HCT116 (cell line): Measurements from ENCODE around the gene EXD3. TPM values are rescaled to one million over a fixed set of nuclear protein-coding genes. Genes with fewer than 3 reads are reported as not detected.

Experiments
- ATAC-seq: fragments of 200-7000 bp; cut with Tn5 transposase; 2 replicates; pipeline ENCODE4 v1.9.1; 2020; ENCODE audit warnings: mild to moderate bottlenecking, moderate library complexity
- BruUV-seq: library from RNA; stranded (reverse); fragments of 400-500 nt; replicated peaks from 2 replicates; lab custom pipeline; 2021; lab: Mats Ljungman, UMichigan
- CTCF ChIA-PET: fragments of 300-600 bp; sonication (Branson Sonifier 250); formaldehyde crosslinking; loops from one replicate; lab custom pipeline; 2021; ENCODE audit warnings: antibody characterized with exemption; lab: Charles Lee
- POLR2A ChIA-PET: fragments of 300-600, 350-600 bp; sonication (Branson Sonifier 250); formaldehyde crosslinking; loops from one replicate; lab custom pipeline; 2021; ENCODE audit warnings: antibody characterized with exemption; lab: Charles Lee
- RAD21 ChIA-PET, 2 experiments: fragments of 300-600 bp; sonication (Branson Sonifier 250); formaldehyde crosslinking; loops; one replicate each; lab custom pipeline; 2023; ENCODE audit warnings: low total read pairs in 2 of 2; ENCODE audit not compliant: uncharacterized antibody in 2 of 2, unreplicated experiment in 2 of 2, low non-redundant PET in 1 of 2; lab: Charles Lee
- DNase-seq: peaks from one replicate; pipeline ENCODE4 v3.0.0-alpha.2; 2010; ENCODE audit warnings: low read depth, low spot score
- H2AFZ ChIP-seq: fragments of 200-600 bp; shearing (Covaris generic), sonication (generic); 2 replicates; pipeline ENCODE4 v1.6.1; 2017; ENCODE audit warnings: low read depth, mixed run types, mixed read lengths, antibody characterized with exemption, low read length; ENCODE audit not compliant: poor library complexity, severe bottlenecking
- H3K27ac ChIP-seq: 2 replicates; pipeline ENCODE4 v1.5.1; 2012; ENCODE audit warnings: low read depth, low read length
- H3K27me3 ChIP-seq: fragments of 200-600 bp; sonication (generic); 2 replicates; pipeline ENCODE4 v1.6.1; 2016; ENCODE audit warnings: mixed run types, low read length, mixed read lengths; ENCODE audit not compliant: insufficient read depth
- H3K36me3 ChIP-seq, 2 experiments: fragments of 200-500 bp in 1 of 2; fragments of 200-600 bp in 1 of 2; sonication (Bioruptor generic) in 1 of 2; sonication (generic) in 1 of 2; 2 replicates each; pipeline versions ENCODE4 v1.5.1 to v1.6.1; 2014 to 2016; ENCODE audit warnings: low read length in 2 of 2, inconsistent platforms in 1 of 2, mixed read lengths in 1 of 2, mixed run types in 1 of 2; ENCODE audit not compliant: insufficient read depth in 2 of 2, control insufficient read depth in 1 of 2
- H3K4me1 ChIP-seq, 2 experiments: fragments of 200-600 bp in 1 of 2; sonication (generic) in 1 of 2; 2 replicates each; pipeline versions ENCODE4 v1.5.1 to v1.6.1; 2012 to 2017; ENCODE audit warnings: low read length in 2 of 2, inconsistent platforms in 1 of 2, mild to moderate bottlenecking in 1 of 2, mixed read lengths in 1 of 2, mixed run types in 1 of 2, moderate library complexity in 1 of 2; ENCODE audit not compliant: insufficient read depth in 2 of 2, control insufficient read depth in 1 of 2
- H3K4me2 ChIP-seq: fragments of 200-600 bp; sonication (generic); 2 replicates; pipeline ENCODE4 v1.6.1; 2017; ENCODE audit warnings: mixed run types, low read length, mixed read lengths
- H3K4me3 ChIP-seq, 2 experiments: fragments of 200-600 bp in 1 of 2; sonication (generic) in 1 of 2; replicated peaks in 1 of 2; 2 replicates each; pipeline ENCODE4 v1.5.1; 2011 to 2016; ENCODE audit warnings: low read length in 2 of 2, control low read depth in 1 of 2, low read depth in 1 of 2, mild to moderate bottlenecking in 1 of 2, mixed read lengths in 1 of 2, mixed run types in 1 of 2
- H3K79me2 ChIP-seq: fragments of 200-600 bp; sonication (generic); 2 replicates; pipeline ENCODE4 v1.6.1; 2017; ENCODE audit warnings: mild to moderate bottlenecking, mixed run types, low read length, moderate library complexity, mixed read lengths; ENCODE audit not compliant: insufficient read depth
- H3K9ac ChIP-seq: fragments of 200-600 bp; sonication (generic); 2 replicates; pipeline ENCODE4 v1.6.1; 2016; ENCODE audit warnings: low read length, mixed read lengths
- H3K9me2 ChIP-seq: fragments of 200-600 bp; sonication (generic), shearing (Covaris generic); 2 replicates; pipeline ENCODE4 v1.6.1; 2017; ENCODE audit warnings: mixed run types, mild to moderate bottlenecking, moderate library complexity; ENCODE audit not compliant: insufficient read depth
- H3K9me3 ChIP-seq, 2 experiments: fragments of 200-500 bp in 1 of 2; fragments of 200-600 bp in 1 of 2; sonication (Bioruptor generic) in 1 of 2; sonication (generic) in 1 of 2; 2 replicates each; pipeline ENCODE4 v1.6.1; 2014 to 2017; ENCODE audit warnings: low read length in 2 of 2, mixed read lengths in 2 of 2, inconsistent platforms in 1 of 2, low read depth in 1 of 2, mild to moderate bottlenecking in 1 of 2, mixed run types in 1 of 2, moderate library complexity in 1 of 2; ENCODE audit not compliant: control insufficient read depth in 1 of 2, insufficient read depth in 1 of 2
- H4K20me1 ChIP-seq: fragments of 200-600 bp; sonication (generic), shearing (Covaris generic); 2 replicates; pipeline ENCODE4 v1.6.1; 2017; ENCODE audit warnings: mixed run types, mild to moderate bottlenecking, moderate library complexity; ENCODE audit not compliant: insufficient read depth
- CEBPB ChIP-seq: IDR thresholded peaks from 2 replicates; pipeline ENCODE4 v1.6.1; 2012; ENCODE audit warnings: low read depth
- EGR1 ChIP-seq: IDR thresholded peaks from 2 replicates; pipeline ENCODE4 v1.6.1; 2012; ENCODE audit warnings: low read depth
- ELF1 ChIP-seq: IDR thresholded peaks from 2 replicates; pipeline ENCODE4 v1.6.1; 2012; ENCODE audit warnings: low read depth, borderline replicate concordance
- EZH2 ChIP-seq: fragments of 200-600 bp; sonication (generic); IDR thresholded peaks from 2 replicates; pipeline ENCODE4 v1.6.1; 2017; ENCODE audit warnings: antibody characterized with exemption, mixed run types
- JUND ChIP-seq: IDR thresholded peaks from 2 replicates; pipeline ENCODE4 v1.6.1; 2012
- POLR2A ChIP-seq: IDR thresholded peaks from 2 replicates; pipeline ENCODE4 v1.7.0; 2011; ENCODE audit warnings: borderline replicate concordance; ENCODE audit not compliant: insufficient read depth, insufficient read length; ENCODE audit errors: extremely low read depth
- POLR2AphosphoS5 ChIP-seq: IDR thresholded peaks from 2 replicates; pipeline ENCODE4 v1.6.1; 2011; ENCODE audit warnings: mild to moderate bottlenecking, low read depth, low read length, moderate library complexity
- SIN3A ChIP-seq: IDR thresholded peaks from 2 replicates; pipeline ENCODE4 v1.6.1; 2012; ENCODE audit warnings: low read depth
- SP1 ChIP-seq: IDR thresholded peaks from 2 replicates; pipeline ENCODE4 v1.6.1; 2012; ENCODE audit warnings: low read depth
- SRF ChIP-seq: IDR thresholded peaks from 2 replicates; pipeline ENCODE4 v1.6.1; 2012; ENCODE audit warnings: low read depth
- TCF7L2 ChIP-seq: IDR thresholded peaks from 2 replicates; pipeline ENCODE4 v1.7.0; 2011; ENCODE audit warnings: borderline replicate concordance, inconsistent platforms; ENCODE audit not compliant: insufficient read depth, insufficient read length; ENCODE audit errors: extremely low read depth
- YY1 ChIP-seq: IDR thresholded peaks from 2 replicates; pipeline ENCODE4 v1.6.1; 2011; ENCODE audit warnings: low read length, low read depth, moderate library complexity, mild to moderate bottlenecking; ENCODE audit not compliant: insufficient replicate concordance; ENCODE audit errors: extremely low read depth
- ZFX ChIP-seq: fragments of 450-650 bp; IDR thresholded peaks from 2 replicates; pipeline ENCODE4 v1.6.1; 2017
- ZNF274 ChIP-seq: fragments of 200-500 bp; sonication (Bioruptor generic); IDR thresholded peaks from 2 replicates; pipeline ENCODE4 v1.6.1; 2014; ENCODE audit warnings: mild to moderate bottlenecking, low read depth, low read length, inconsistent platforms
- intact Hi-C: fragments of 100-400 bp; cut with micrococcal nuclease; formaldehyde crosslinking; loops from 2 replicates; pipeline ENCODE4 v1.10.0; 2022
- total RNA-seq: library from RNA; stranded (reverse); gene quantifications from one replicate; pipeline ENCODE4 v1.2.1, GENCODE V29; 2021; ENCODE audit not compliant: unreplicated experiment
- TF ChIP-seq, protein P1 (sequence below): IDR thresholded peaks from 2 replicates; pipeline ENCODE4 v1.6.1; 2012
- TF ChIP-seq, protein P2 (sequence below): IDR thresholded peaks from 2 replicates; pipeline ENCODE4 v1.6.1; 2012
- TF ChIP-seq, protein P3 (sequence below): IDR thresholded peaks from 2 replicates; pipeline ENCODE4 v1.6.1; 2012; ENCODE audit warnings: low read depth

EXD3 gene
- total RNA-seq, 1 experiment from 2014 or later = 25.4 TPM

DNA sequence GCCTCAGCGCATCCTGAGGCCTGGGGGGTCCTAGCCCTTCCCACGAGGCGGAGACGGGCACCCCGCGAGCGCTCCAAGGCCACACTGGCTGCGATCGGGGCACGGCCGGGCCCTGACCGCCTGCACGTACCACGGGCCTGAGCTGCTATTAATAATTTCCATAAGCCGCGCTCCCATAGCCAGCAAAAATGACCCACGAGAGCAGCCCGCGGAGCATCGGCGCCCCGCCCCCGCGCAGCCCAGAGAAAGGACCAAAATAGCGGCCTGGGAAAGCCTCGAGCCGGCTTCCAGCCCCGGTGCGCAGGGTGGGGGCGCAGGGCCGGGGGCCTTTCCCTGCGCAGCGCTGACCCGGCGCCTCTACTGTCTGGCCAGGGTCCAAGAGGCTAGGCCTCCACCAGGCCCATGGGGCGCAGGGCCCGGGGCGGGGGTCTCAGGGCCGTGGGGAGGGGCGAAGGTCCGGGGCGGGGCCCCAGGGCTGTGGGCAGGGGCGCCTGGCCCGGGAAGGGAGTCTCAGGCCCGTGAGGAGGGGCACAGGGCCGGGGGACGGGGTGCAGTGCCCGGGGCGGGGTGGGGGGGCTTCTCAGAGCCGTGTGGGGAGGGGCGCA is 54.4 kb downstream of the EXD3 start:
- no peak overlapping the region for H3K27ac ChIP-seq
- no peaks in the 10 kb centered on the region for H3K79me2 ChIP-seq
- intact Hi-C loops = no loop called here
- H3K9ac ChIP-seq = no peak overlapping the region
- RAD21 ChIA-PET = no interaction called here
- no TSS peak for BruUV-seq
- no peaks in the 10 kb centered on the region for H3K27me3 ChIP-seq
- no peak overlapping the region for H2AFZ ChIP-seq
- H4K20me1 ChIP-seq = no peaks in the 10 kb centered on the region
- no peak overlapping the region for H3K4me3 ChIP-seq
- H3K4me1 ChIP-seq = no peaks in the 10 kb centered on the region
- TF ChIP-seq ZFX = no peak
- no peak for TF ChIP-seq SRF
- no peak for TF ChIP-seq YY1
- no peak for TF ChIP-seq JUND
- TF ChIP-seq TCF7L2 = no peak
- no peak for TF ChIP-seq POLR2AphosphoS5
- no peak for TF ChIP-seq SIN3A
- no peak for TF ChIP-seq ZNF274
- TF ChIP-seq, protein P1, sequence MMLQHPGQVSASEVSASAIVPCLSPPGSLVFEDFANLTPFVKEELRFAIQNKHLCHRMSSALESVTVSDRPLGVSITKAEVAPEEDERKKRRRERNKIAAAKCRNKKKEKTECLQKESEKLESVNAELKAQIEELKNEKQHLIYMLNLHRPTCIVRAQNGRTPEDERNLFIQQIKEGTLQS = no peak
- no peak for TF ChIP-seq EGR1
- no peak for TF ChIP-seq EZH2
- no peak for TF ChIP-seq CEBPB
- TF ChIP-seq, protein P2, sequence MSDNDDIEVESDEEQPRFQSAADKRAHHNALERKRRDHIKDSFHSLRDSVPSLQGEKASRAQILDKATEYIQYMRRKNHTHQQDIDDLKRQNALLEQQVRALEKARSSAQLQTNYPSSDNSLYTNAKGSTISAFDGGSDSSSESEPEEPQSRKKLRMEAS = no peak
- TF ChIP-seq, protein P3, sequence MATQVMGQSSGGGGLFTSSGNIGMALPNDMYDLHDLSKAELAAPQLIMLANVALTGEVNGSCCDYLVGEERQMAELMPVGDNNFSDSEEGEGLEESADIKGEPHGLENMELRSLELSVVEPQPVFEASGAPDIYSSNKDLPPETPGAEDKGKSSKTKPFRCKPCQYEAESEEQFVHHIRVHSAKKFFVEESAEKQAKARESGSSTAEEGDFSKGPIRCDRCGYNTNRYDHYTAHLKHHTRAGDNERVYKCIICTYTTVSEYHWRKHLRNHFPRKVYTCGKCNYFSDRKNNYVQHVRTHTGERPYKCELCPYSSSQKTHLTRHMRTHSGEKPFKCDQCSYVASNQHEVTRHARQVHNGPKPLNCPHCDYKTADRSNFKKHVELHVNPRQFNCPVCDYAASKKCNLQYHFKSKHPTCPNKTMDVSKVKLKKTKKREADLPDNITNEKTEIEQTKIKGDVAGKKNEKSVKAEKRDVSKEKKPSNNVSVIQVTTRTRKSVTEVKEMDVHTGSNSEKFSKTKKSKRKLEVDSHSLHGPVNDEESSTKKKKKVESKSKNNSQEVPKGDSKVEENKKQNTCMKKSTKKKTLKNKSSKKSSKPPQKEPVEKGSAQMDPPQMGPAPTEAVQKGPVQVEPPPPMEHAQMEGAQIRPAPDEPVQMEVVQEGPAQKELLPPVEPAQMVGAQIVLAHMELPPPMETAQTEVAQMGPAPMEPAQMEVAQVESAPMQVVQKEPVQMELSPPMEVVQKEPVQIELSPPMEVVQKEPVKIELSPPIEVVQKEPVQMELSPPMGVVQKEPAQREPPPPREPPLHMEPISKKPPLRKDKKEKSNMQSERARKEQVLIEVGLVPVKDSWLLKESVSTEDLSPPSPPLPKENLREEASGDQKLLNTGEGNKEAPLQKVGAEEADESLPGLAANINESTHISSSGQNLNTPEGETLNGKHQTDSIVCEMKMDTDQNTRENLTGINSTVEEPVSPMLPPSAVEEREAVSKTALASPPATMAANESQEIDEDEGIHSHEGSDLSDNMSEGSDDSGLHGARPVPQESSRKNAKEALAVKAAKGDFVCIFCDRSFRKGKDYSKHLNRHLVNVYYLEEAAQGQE = no peak
- TF ChIP-seq POLR2A = no peak
- TF ChIP-seq SP1 = no peak
- TF ChIP-seq ELF1 = no peak
- CTCF ChIA-PET = no interaction called here
- H3K9me2 ChIP-seq = no peaks in the 10 kb centered on the region
- POLR2A ChIA-PET = no interaction called here
- DNase-seq (no peak), ATAC-seq (no peak)
- H3K4me2 ChIP-seq = no peak overlapping the region
- H3K36me3 ChIP-seq = no peaks in the 10 kb centered on the region
- H3K9me3 ChIP-seq = no peaks in the 10 kb centered on the region
